Karpas-422 (cell line): Measurements from ENCODE around the gene ST14. TPM values are rescaled to one million over a fixed set of nuclear protein-coding genes. Genes with fewer than 3 reads are reported as not detected.

Experiments used
- DNase-seq: peaks from one replicate; pipeline ENCODE4 v3.0.0-alpha.2; 2015
- H2AFZ ChIP-seq: fragments of 200-600 bp; sonication (generic); 2 replicates; pipeline ENCODE4 v1.6.1; 2014; ENCODE audit warnings: antibody characterized with exemption, low read length, mixed read lengths
- H3K27ac ChIP-seq: fragments of 200-600 bp; sonication (generic); 2 replicates; pipeline ENCODE4 v1.5.1; 2014; ENCODE audit warnings: mild to moderate bottlenecking, low read length, moderate library complexity
- H3K27me3 ChIP-seq: fragments of 200-600 bp; sonication (generic); 2 replicates; pipeline ENCODE4 v1.6.1; 2014; ENCODE audit warnings: low read length, mixed read lengths
- H3K36me3 ChIP-seq: fragments of 200-600 bp; sonication (generic); 2 replicates; pipeline ENCODE4 v1.6.1; 2014; ENCODE audit warnings: low read length, mixed read lengths; ENCODE audit not compliant: insufficient read depth
- H3K4me1 ChIP-seq: fragments of 200-600 bp; sonication (generic); 2 replicates; pipeline ENCODE4 v1.6.1; 2014; ENCODE audit warnings: mild to moderate bottlenecking, low read length, mixed read lengths
- H3K4me2 ChIP-seq: fragments of 200-600 bp; sonication (generic); 2 replicates; pipeline ENCODE4 v1.6.1; 2014; ENCODE audit warnings: low read length, low read depth, mild to moderate bottlenecking; ENCODE audit not compliant: poor library complexity, severe bottlenecking
- H3K4me3 ChIP-seq: fragments of 200-600 bp; sonication (generic); 2 replicates; pipeline ENCODE4 v1.5.1; 2014; ENCODE audit warnings: mild to moderate bottlenecking, antibody characterized with exemption, low read length, mixed read lengths
- H3K79me2 ChIP-seq: fragments of 200-600 bp; sonication (generic); 2 replicates; pipeline ENCODE4 v1.6.1; 2014; ENCODE audit warnings: mild to moderate bottlenecking, low read length, mixed read lengths
- H3K9ac ChIP-seq: fragments of 200-600 bp; sonication (generic); 2 replicates; pipeline ENCODE4 v1.6.0; 2014; ENCODE audit warnings: low read length
- H3K9me2 ChIP-seq: fragments of 200-600 bp; sonication (generic), shearing (Covaris generic); replicated peaks from 2 replicates; pipeline ENCODE4 v1.6.0; 2014; ENCODE audit warnings: mild to moderate bottlenecking, low read length, moderate library complexity; ENCODE audit not compliant: insufficient read depth
- H3K9me3 ChIP-seq: fragments of 300-700, 200-600 bp; sonication (generic); 2 replicates; pipeline ENCODE4 v1.6.1; 2014; ENCODE audit warnings: low read length, mixed read lengths
- H4K20me1 ChIP-seq: fragments of 200-600 bp; sonication (generic); 2 replicates; pipeline ENCODE4 v1.6.1; 2014; ENCODE audit warnings: mild to moderate bottlenecking, antibody characterized with exemption, low read length, low read depth; ENCODE audit not compliant: insufficient read depth
- total RNA-seq: library from RNA; depleted of rRNA; stranded (reverse); fragments of >200 nt; shearing (Covaris generic); gene quantifications from 2 replicates; pipeline ENCODE4 v1.2.3, GENCODE V29; 2014; ENCODE audit warnings: low replicate concordance

The ST14 gene
- total RNA-seq, 1 experiment from 2014 or later = 0.30 TPM

- no peak overlapping the region for H3K27ac ChIP-seq
- DNase-seq = no peak
- H3K9ac ChIP-seq = no peak overlapping the region
- no peaks in the 10 kb centered on the region for H4K20me1 ChIP-seq
- no peaks in the 10 kb centered on the region for H3K36me3 ChIP-seq
- no peak overlapping the region for H3K4me2 ChIP-seq
- H3K27me3 ChIP-seq = no peaks in the 10 kb centered on the region
- no peak overlapping the region for H2AFZ ChIP-seq
- H3K79me2 ChIP-seq = no peaks in the 10 kb centered on the region
- H3K4me1 ChIP-seq = peaks cover 9% of the 10 kb centered on the region; the same call in 1 of the 2 replicates
- H3K9me2 ChIP-seq = no peaks in the 10 kb centered on the region
- no peak overlapping the region for H3K4me3 ChIP-seq
- H3K9me3 ChIP-seq = no peaks in the 10 kb centered on the region
Measured at GRCh38 chr11:130181295-130182272, 22.0 kb downstream of the ST14 start.

- H3K9ac ChIP-seq = no peak overlapping the region
- no peak overlapping the region for H3K27ac ChIP-seq
- H3K79me2 ChIP-seq = no peaks in the 10 kb centered on the region
Measured at GRCh38 chr11:130183878-130184610, 24.5 kb downstream of the ST14 start.

DNA sequence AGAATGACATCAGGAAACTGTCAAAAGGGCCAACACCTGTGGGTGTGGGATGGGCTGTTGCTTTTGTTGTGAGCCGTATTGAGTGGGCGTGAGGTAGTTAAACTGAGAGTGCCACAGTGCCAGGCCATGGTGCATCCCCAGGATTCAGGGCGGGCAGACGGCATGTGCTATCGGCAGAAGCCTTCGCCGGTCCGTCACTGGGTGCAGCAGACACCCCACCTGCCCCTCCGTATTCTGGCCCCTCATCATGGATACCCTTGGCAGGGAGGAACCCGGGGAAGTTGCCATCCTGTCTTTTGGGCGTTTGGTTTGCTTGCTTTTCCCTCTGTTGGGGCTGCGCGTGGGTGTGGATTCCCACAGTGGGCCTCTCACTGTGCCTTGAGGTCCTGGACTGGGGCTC lies 27.5 kb downstream of the ST14 start:
- Histone ChIP-seq H3K9me2 (no peaks in the 10 kb centered on the region), H3K9ac (no peak overlapping the region), H3K4me3 (no peak overlapping the region), H3K4me2 (no peak overlapping the region), H2AFZ (no peak overlapping the region), H3K36me3 (no peaks in the 10 kb centered on the region), H3K27ac (no peak overlapping the region), H4K20me1 (no peaks in the 10 kb centered on the region), H3K4me1 (no peaks in the 10 kb centered on the region), H3K27me3 (no peaks in the 10 kb centered on the region), H3K79me2 (no peaks in the 10 kb centered on the region), H3K9me3 (no peaks in the 10 kb centered on the region)
- no peak for DNase-seq

More at GRCh38 chr11:130183878-130184610, 24.5 kb downstream of the ST14 start:
- no peak overlapping the region for H2AFZ ChIP-seq
- no peaks in the 10 kb centered on the region for H3K27me3 ChIP-seq
- H3K4me2 ChIP-seq = no peak overlapping the region
- H4K20me1 ChIP-seq = no peaks in the 10 kb centered on the region
- no peak overlapping the region for H3K4me3 ChIP-seq
- H3K36me3 ChIP-seq = no peaks in the 10 kb centered on the region
- no peak for DNase-seq
- no peaks in the 10 kb centered on the region for H3K9me2 ChIP-seq
- H3K9me3 ChIP-seq = no peaks in the 10 kb centered on the region
- H3K4me1 ChIP-seq = peaks cover 9% of the 10 kb centered on the region; the same call in 1 of the 2 replicates

- Histone ChIP-seq H3K9ac (no peak overlapping the region), H3K27ac (no peak overlapping the region), H3K4me1 (no peaks in the 10 kb centered on the region), H3K4me2 (no peak overlapping the region), H3K4me3 (no peak overlapping the region), H3K9me3 (no peaks in the 10 kb centered on the region), H3K36me3 (no peaks in the 10 kb centered on the region), H3K79me2 (no peaks in the 10 kb centered on the region), H3K27me3 (no peaks in the 10 kb centered on the region), H3K9me2 (no peaks in the 10 kb centered on the region), H2AFZ (no peak overlapping the region), H4K20me1 (no peaks in the 10 kb centered on the region)
- no peak for DNase-seq
Measured at GRCh38 chr11:130188047-130188446, 28.5 kb downstream of the ST14 start.

GRCh38 chr11:130188585-130189347 lies 29.2 kb downstream of the ST14 start:
- Histone ChIP-seq H3K36me3 (no peaks in the 10 kb centered on the region), H3K9me2 (no peaks in the 10 kb centered on the region), H3K4me2 (no peak overlapping the region), H3K4me3 (no peak overlapping the region), H3K79me2 (no peaks in the 10 kb centered on the region), H4K20me1 (no peaks in the 10 kb centered on the region), H3K9me3 (no peaks in the 10 kb centered on the region), H3K4me1 (no peaks in the 10 kb centered on the region), H2AFZ (no peak overlapping the region), H3K9ac (no peak overlapping the region), H3K27me3 (no peaks in the 10 kb centered on the region), H3K27ac (no peak overlapping the region)
- no peak for DNase-seq

- no peak overlapping the region for H3K4me2 ChIP-seq
- H3K27ac ChIP-seq = no peak overlapping the region
- H3K4me3 ChIP-seq = no peak overlapping the region
- no peak overlapping the region for H2AFZ ChIP-seq
- no peaks in the 10 kb centered on the region for H3K4me1 ChIP-seq
- no peak for DNase-seq
- H3K36me3 ChIP-seq = no peaks in the 10 kb centered on the region
- H3K9ac ChIP-seq = no peak overlapping the region
- H3K27me3 ChIP-seq = no peaks in the 10 kb centered on the region
- no peaks in the 10 kb centered on the region for H3K9me3 ChIP-seq
- H3K9me2 ChIP-seq = no peaks in the 10 kb centered on the region
- H3K79me2 ChIP-seq = no peaks in the 10 kb centered on the region
- H4K20me1 ChIP-seq = no peaks in the 10 kb centered on the region
Measured at GRCh38 chr11:130189492-130190210, 30.1 kb downstream of the ST14 start.

GRCh38 chr11:130190371-130190881 lies 30.8 kb downstream of the ST14 start:
- Histone ChIP-seq H3K4me1 (no peaks in the 10 kb centered on the region), H3K27ac (no peak overlapping the region), H3K9ac (no peak overlapping the region), H3K4me3 (no peak overlapping the region), H3K9me2 (no peaks in the 10 kb centered on the region), H2AFZ (no peak overlapping the region), H3K27me3 (no peaks in the 10 kb centered on the region), H4K20me1 (no peaks in the 10 kb centered on the region), H3K9me3 (no peaks in the 10 kb centered on the region), H3K36me3 (no peaks in the 10 kb centered on the region), H3K4me2 (no peak overlapping the region), H3K79me2 (no peaks in the 10 kb centered on the region)
- DNase-seq = no peak
